CD4-positive, alpha-beta memory T cell (primary cell): ENCODE results near the gene HIPK2. TPM values are rescaled to one million over a fixed set of nuclear protein-coding genes. Genes with fewer than 3 reads are reported as not detected.

Experiments
- CTCF ChIA-PET: fragments of 350-600 bp; sonication (Branson Sonifier 250); formaldehyde crosslinking; loops from one replicate; lab custom pipeline; 2021; ENCODE audit warnings: inconsistent platforms; ENCODE audit not compliant: partially characterized antibody; lab: Charles Lee
- POLR2A ChIA-PET: fragments of 350-600 bp; sonication (Branson Sonifier 250); formaldehyde crosslinking; loops from one replicate; lab custom pipeline; 2021; ENCODE audit not compliant: partially characterized antibody; lab: Charles Lee
- DNase-seq, 5 donors: peaks; one replicate each; pipeline versions ENCODE4 v3.0.0 to v3.0.0-alpha.2; 2020 to 2022; ENCODE audit warnings: mixed read lengths in 1 of 5
- H3K27ac ChIP-seq: one replicate; pipeline ENCODE4 v1.7.0; 2013; ENCODE audit warnings: low read depth, low read length
- H3K27me3 ChIP-seq: 2 replicates; pipeline ENCODE4 v1.7.0; 2013; ENCODE audit warnings: mild to moderate bottlenecking, low read length, moderate library complexity; ENCODE audit not compliant: insufficient read depth
- H3K36me3 ChIP-seq: 2 replicates; pipeline ENCODE4 v1.7.0; 2013; ENCODE audit warnings: mild to moderate bottlenecking, low read length, moderate library complexity; ENCODE audit not compliant: insufficient read depth
- H3K4me1 ChIP-seq: 2 replicates; pipeline ENCODE4 v1.7.0; 2013; ENCODE audit warnings: mild to moderate bottlenecking, low read length, moderate library complexity; ENCODE audit not compliant: insufficient read depth
- H3K4me3 ChIP-seq, 2 donors: one replicate each; pipeline ENCODE4 v1.7.0; 2013; ENCODE audit warnings: low read length in 2 of 2, mild to moderate bottlenecking in 1 of 2
- H3K9me3 ChIP-seq, 2 donors: one replicate each; pipeline ENCODE4 v1.7.0; 2013; ENCODE audit warnings: low read length in 2 of 2, control low read depth in 1 of 2; ENCODE audit not compliant: control insufficient read depth in 1 of 2
- H3K27ac Mint-ChIP-seq, 7 donors: one replicate each; pipeline ENCODE4 v1.8.0; 2020 to 2021; ENCODE audit warnings: mixed read lengths in 7 of 7, mild to moderate bottlenecking in 6 of 7, inconsistent platforms in 3 of 7, moderate library complexity in 3 of 7
- H3K27me3 Mint-ChIP-seq, 2 donors: one replicate each; pipeline ENCODE4 v1.8.0; 2020 to 2021; ENCODE audit warnings: mixed read lengths in 2 of 2
- H3K36me3 Mint-ChIP-seq, 2 donors: one replicate each; pipeline ENCODE4 v1.8.0; 2020 to 2021; ENCODE audit warnings: mixed read lengths in 2 of 2, inconsistent platforms in 1 of 2, mild to moderate bottlenecking in 1 of 2
- H3K4me1 Mint-ChIP-seq, 4 donors: one replicate each; pipeline ENCODE4 v1.8.0; 2020 to 2021; ENCODE audit warnings: mixed read lengths in 4 of 4, mild to moderate bottlenecking in 1 of 4
- H3K4me3 Mint-ChIP-seq, 8 donors: one replicate each; pipeline ENCODE4 v1.8.0; 2020 to 2021; ENCODE audit warnings: mixed read lengths in 8 of 8, mild to moderate bottlenecking in 7 of 8, moderate library complexity in 6 of 8, inconsistent platforms in 3 of 8
- H3K9me3 Mint-ChIP-seq, 8 donors: one replicate each; pipeline ENCODE4 v1.8.0; 2020 to 2021; ENCODE audit warnings: mixed read lengths in 8 of 8, mild to moderate bottlenecking in 5 of 8, inconsistent platforms in 3 of 8, moderate library complexity in 1 of 8
- intact Hi-C: fragments of 100-400 bp; cut with micrococcal nuclease; formaldehyde crosslinking; loops from one replicate; pipeline ENCODE4 v1.15.1; 2023
- polyA plus RNA-seq, 2 donors: library from polyadenylated mRNA; unstranded; fragments of 300-500 nt; fragmentation: Illumina TruSeq; gene quantifications; one replicate each; pipeline ENCODE4 v1.2.3, GENCODE V29; 2021
- total RNA-seq, 2 experiments: library from RNA; stranded (reverse); gene quantifications; one replicate each; pipeline ENCODE4 v1.2.3, GENCODE V29; 2021

The HIPK2 gene
- total and polyA plus RNA-seq, 4 experiments from 2014 or later, result 0.87 to 34.1 (median 17.8) TPM

- Mint-ChIP-seq H3K36me3 (peaks cover 41 to 46% of the 10 kb centered on the region in 2 donors), H3K9me3 (peaks cover 0 to 2% (median 0%) of the 10 kb centered on the region in 8 donors), H3K27me3 (no peaks in the 10 kb centered on the region), H3K4me1 (peaks cover 0 to 17% (median 5%) of the 10 kb centered on the region in 4 donors), H3K27ac (no peak overlapping the region), H3K4me3 (no peak overlapping the region)
- ChIA-PET CTCF (interaction anchor here (1.0 kb wide), 1 partner anchor 76 kb away, joined by 3 read pairs; no protein-coding TSS in a partner anchor), POLR2A (no interaction called here)
- intact Hi-C loops, result no loop called here
- peaks cover under 1% of the 10 kb centered on the region for H3K4me1 ChIP-seq
- H3K4me3 ChIP-seq, result no peak overlapping the region
- no peaks in the 10 kb centered on the region for H3K9me3 ChIP-seq
- no peak overlapping the region for H3K27ac ChIP-seq
- no peaks in the 10 kb centered on the region for H3K27me3 ChIP-seq
- no peak for DNase-seq
- peaks cover 27% of the 10 kb centered on the region for H3K36me3 ChIP-seq
Observed at GRCh38 chr7:139571651-139572050, 206.1 kb downstream of the HIPK2 start.

GRCh38 chr7:139571190-139571589 lies 206.6 kb downstream of the HIPK2 start:
- Histone ChIP-seq H3K4me3 (no peak overlapping the region), H3K9me3 (no peaks in the 10 kb centered on the region), H3K27me3 (no peaks in the 10 kb centered on the region), H3K4me1 (peaks cover 5% of the 10 kb centered on the region), H3K27ac (no peak overlapping the region), H3K36me3 (peaks cover 27% of the 10 kb centered on the region)
- Mint-ChIP-seq H3K4me1 (peaks cover under 1 to 22% (median 8%) of the 10 kb centered on the region in 4 donors), H3K36me3 (peaks cover 41 to 44% of the 10 kb centered on the region in 2 donors), H3K27me3 (no peaks in the 10 kb centered on the region), H3K9me3 (peaks cover 0 to 2% (median 0%) of the 10 kb centered on the region in 8 donors), H3K4me3 (no peak overlapping the region), H3K27ac (peak overlapping the region in 1 of 7 donors; percentile 57)
- intact Hi-C loops, result no loop called here
- POLR2A ChIA-PET, result no interaction called here
- no peak for DNase-seq
- CTCF ChIA-PET, result interaction anchor here (1.0 kb wide), 1 partner anchor 76 kb away, joined by 3 read pairs; no protein-coding TSS in a partner anchor

- intact Hi-C loops, result no loop called here
- POLR2A ChIA-PET, result no interaction called here
- peaks cover 38 to 40% of the 10 kb centered on the region in 2 donors for H3K36me3 Mint-ChIP-seq
Observed at GRCh38 chr7:139570626-139571025, 207.2 kb downstream of the HIPK2 start.

DNA sequence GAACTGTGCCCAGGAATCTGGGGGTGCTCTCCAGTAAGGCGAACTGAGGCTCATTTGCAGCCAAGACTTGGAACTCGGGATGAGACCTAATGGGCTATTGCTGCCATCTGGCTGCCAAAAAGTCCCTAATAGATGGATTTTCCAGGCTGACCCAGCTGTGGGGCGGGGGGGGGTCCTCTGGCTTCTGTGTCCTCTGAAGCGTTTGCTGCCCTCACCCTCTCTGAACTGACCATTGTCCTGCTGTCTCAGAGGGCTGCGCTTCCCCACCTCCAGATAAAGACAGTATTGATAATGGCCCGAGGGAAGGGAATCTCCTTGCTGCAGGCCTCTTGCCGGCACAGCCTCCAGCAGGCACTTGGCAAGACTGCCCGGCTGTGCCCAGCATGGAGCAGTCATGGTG lies 207.7 kb downstream of the HIPK2 start:
- H3K4me1 ChIP-seq, result peaks cover 13% of the 10 kb centered on the region
- Mint-ChIP-seq H3K36me3 (peaks cover 33 to 35% of the 10 kb centered on the region in 2 donors), H3K4me3 (no peak overlapping the region), H3K27me3 (no peaks in the 10 kb centered on the region), H3K9me3 (peaks cover 0 to 2% (median 0%) of the 10 kb centered on the region in 8 donors), H3K27ac (no peak overlapping the region), H3K4me1 (peaks cover 5 to 31% (median 13%) of the 10 kb centered on the region in 4 donors)
- H3K27me3 ChIP-seq, result no peaks in the 10 kb centered on the region
- no peak overlapping the region for H3K27ac ChIP-seq
- no peak overlapping the region for H3K4me3 ChIP-seq
- intact Hi-C loops, result no loop called here
- H3K9me3 ChIP-seq, result no peaks in the 10 kb centered on the region
- peaks cover 18% of the 10 kb centered on the region for H3K36me3 ChIP-seq
- DNase-seq, result no peak
- ChIA-PET CTCF (interaction anchor here (0.6 to 1.1 kb wide), 2 partner anchors 68 to 467 kb away, joined by 3 to 4 read pairs; no protein-coding TSS in a partner anchor), POLR2A (no interaction called here)

More at GRCh38 chr7:139570626-139571025, 207.2 kb downstream of the HIPK2 start:
- Mint-ChIP-seq H3K4me1 (peaks cover 4 to 25% (median 11%) of the 10 kb centered on the region in 4 donors), H3K27me3 (no peaks in the 10 kb centered on the region), H3K9me3 (peaks cover 0 to 2% (median 0%) of the 10 kb centered on the region in 8 donors), H3K27ac (no peak overlapping the region), H3K4me3 (no peak overlapping the region)
- Histone ChIP-seq H3K36me3 (peaks cover 22% of the 10 kb centered on the region), H3K27ac (no peak overlapping the region), H3K4me1 (peaks cover 11% of the 10 kb centered on the region), H3K27me3 (no peaks in the 10 kb centered on the region), H3K4me3 (no peak overlapping the region), H3K9me3 (no peaks in the 10 kb centered on the region)
- CTCF ChIA-PET, result interaction anchor here (1.1 kb wide), 1 partner anchor 69 kb away, joined by 4 read pairs; no protein-coding TSS in a partner anchor
- DNase-seq, result no peak

GRCh38 chr7:139568813-139569490 lies 208.8 kb downstream of the HIPK2 start:
- peaks cover 11 to 42% (median 14%) of the 10 kb centered on the region in 4 donors for H3K4me1 Mint-ChIP-seq
- Histone ChIP-seq H3K4me1 (peaks cover 13% of the 10 kb centered on the region), H3K27ac (no peak overlapping the region), H3K27me3 (no peaks in the 10 kb centered on the region), H3K9me3 (no peaks in the 10 kb centered on the region), H3K4me3 (no peak overlapping the region), H3K36me3 (peaks cover 7% of the 10 kb centered on the region)
- no peak for DNase-seq
- ChIA-PET POLR2A (no interaction called here), CTCF (no interaction called here)
- no peak overlapping the region for H3K4me3 Mint-ChIP-seq
- H3K27ac Mint-ChIP-seq, result peak overlapping the region in 4 of 7 donors; percentile 4 to 50 (median 42)
- H3K27me3 Mint-ChIP-seq, result no peaks in the 10 kb centered on the region
- peaks cover 23 to 29% of the 10 kb centered on the region in 2 donors for H3K36me3 Mint-ChIP-seq
- no peaks in the 10 kb centered on the region for H3K9me3 Mint-ChIP-seq
- intact Hi-C loops, result no loop called here

DNA sequence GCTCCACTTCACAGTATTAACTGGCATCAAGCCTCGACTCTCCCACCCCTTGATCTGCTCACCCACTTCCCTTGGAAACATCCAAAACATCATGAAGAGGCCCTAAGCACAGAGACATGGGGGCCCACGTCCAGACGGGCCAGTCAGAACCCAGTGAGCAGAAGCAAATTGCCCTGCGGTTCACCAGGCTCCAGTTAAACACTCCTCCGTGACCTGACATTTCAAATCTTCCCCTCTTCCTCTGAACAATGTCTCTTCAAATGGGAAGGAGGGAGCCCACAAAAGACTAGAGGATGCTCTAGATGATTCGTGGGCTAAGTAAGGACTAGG lies 209.5 kb downstream of the HIPK2 start:
- peaks cover 13% of the 10 kb centered on the region for H3K4me1 ChIP-seq
- no peaks in the 10 kb centered on the region for H3K27me3 Mint-ChIP-seq
- H3K9me3 Mint-ChIP-seq, result no peaks in the 10 kb centered on the region
- peaks cover 20 to 25% of the 10 kb centered on the region in 2 donors for H3K36me3 Mint-ChIP-seq
- DNase-seq, result no peak
- no peak overlapping the region for H3K4me3 Mint-ChIP-seq
- H3K27me3 ChIP-seq, result no peaks in the 10 kb centered on the region
- peak overlapping the region in 4 of 7 donors; percentile 4 to 84 (median 46) for H3K27ac Mint-ChIP-seq
- CTCF ChIA-PET, result no interaction called here
- H3K4me3 ChIP-seq, result no peak overlapping the region
- intact Hi-C loops, result no loop called here
- H3K36me3 ChIP-seq, result peaks cover 4% of the 10 kb centered on the region
- no peaks in the 10 kb centered on the region for H3K9me3 ChIP-seq
- peaks cover 12 to 45% (median 15%) of the 10 kb centered on the region in 4 donors for H3K4me1 Mint-ChIP-seq
- no peak overlapping the region for H3K27ac ChIP-seq
- POLR2A ChIA-PET, result no interaction called here

GRCh38 chr7:139567647-139568345 lies 210.0 kb downstream of the HIPK2 start:
- Mint-ChIP-seq H3K9me3 (no peaks in the 10 kb centered on the region), H3K4me1 (peaks cover 12 to 48% (median 17%) of the 10 kb centered on the region in 4 donors), H3K27ac (peak overlapping the region in 5 of 7 donors; percentile 45 to 84 (median 63)), H3K36me3 (peaks cover 20 to 24% of the 10 kb centered on the region in 2 donors), H3K27me3 (no peaks in the 10 kb centered on the region), H3K4me3 (peak overlapping the region in 2 of 8 donors; percentile 7 to 17)
- H3K9me3 ChIP-seq, result no peaks in the 10 kb centered on the region
- ChIA-PET POLR2A (no interaction called here), CTCF (no interaction called here)
- intact Hi-C loops, result no loop called here
- H3K36me3 ChIP-seq, result peaks cover 4% of the 10 kb centered on the region
- H3K27me3 ChIP-seq, result no peaks in the 10 kb centered on the region
- no peak for DNase-seq
- H3K4me3 ChIP-seq, result no peak overlapping the region
- H3K27ac ChIP-seq, result no peak overlapping the region
- peaks cover 13% of the 10 kb centered on the region for H3K4me1 ChIP-seq
